Measurements from ENCODE around the gene MYRF.

MYRF gene

DNA sequence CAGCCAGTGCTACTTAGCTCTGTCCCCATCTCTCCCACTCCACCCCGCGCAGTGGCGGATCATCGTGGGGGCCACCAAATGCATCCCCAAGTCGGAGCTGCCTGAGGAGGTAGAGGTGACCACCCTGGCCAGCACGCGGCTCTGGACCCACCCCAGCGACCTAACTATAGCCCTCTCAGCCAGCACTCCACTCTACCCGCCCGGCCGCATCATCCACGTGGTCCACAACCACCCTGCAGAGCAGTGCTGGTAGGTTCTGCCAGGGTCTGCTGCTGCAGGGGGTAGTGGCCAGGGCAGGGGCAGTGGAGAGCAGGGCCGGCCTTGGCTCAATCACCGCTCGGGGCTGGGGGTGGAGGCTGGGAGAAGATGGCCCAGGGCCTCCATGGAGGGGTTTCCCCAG is 13.0 kb upstream of the MYRF start:
- DNase-seq (ENCODE audit: low read depth in 3 of 3) = no peak

DNA sequence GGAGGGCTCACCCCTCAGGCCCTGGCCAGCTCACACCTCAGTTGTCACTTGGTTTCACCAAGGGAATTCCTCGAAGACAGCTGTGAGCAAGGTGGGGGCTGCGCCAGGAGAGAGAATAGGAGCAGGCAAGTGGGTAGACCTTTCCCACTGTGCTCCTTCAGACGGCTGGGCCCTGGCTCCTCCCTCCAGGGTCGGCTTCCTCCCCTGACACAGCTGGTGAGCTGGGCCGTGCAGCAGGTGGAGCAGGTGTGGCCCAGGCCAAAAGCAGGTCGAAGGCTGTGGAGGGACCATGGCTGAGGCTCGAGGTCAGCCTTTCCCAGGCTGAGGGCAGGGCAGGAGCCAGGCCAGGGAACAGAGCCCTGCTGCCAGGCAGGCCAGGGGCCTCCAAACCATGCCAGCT is 12.5 kb upstream of the MYRF start:
- no peak for DNase-seq (ENCODE audit: low read depth in 3 of 3)

DNA sequence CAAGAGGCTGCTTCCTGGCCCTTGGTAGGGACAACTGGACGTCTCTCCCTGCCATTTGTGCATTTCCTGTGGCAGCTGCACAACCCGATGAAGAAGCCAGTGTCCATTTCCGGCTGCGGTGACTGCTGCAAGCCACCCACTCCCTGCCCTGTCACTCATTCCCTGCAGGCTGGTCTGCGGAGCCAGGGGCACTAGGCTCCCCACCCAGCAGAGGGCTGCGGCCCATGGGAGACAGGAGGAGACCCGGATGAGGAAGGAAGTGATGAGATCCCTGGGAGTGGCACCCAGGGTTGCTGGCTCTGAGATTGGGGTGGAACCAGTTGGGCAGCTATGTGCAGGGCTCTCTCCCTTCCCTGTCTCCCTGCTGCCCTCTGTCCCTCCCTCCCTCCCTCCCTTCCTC is 10.0 kb upstream of the MYRF start:
- DNase-seq (ENCODE audit: low read depth in 3 of 3) = no peak

DNA sequence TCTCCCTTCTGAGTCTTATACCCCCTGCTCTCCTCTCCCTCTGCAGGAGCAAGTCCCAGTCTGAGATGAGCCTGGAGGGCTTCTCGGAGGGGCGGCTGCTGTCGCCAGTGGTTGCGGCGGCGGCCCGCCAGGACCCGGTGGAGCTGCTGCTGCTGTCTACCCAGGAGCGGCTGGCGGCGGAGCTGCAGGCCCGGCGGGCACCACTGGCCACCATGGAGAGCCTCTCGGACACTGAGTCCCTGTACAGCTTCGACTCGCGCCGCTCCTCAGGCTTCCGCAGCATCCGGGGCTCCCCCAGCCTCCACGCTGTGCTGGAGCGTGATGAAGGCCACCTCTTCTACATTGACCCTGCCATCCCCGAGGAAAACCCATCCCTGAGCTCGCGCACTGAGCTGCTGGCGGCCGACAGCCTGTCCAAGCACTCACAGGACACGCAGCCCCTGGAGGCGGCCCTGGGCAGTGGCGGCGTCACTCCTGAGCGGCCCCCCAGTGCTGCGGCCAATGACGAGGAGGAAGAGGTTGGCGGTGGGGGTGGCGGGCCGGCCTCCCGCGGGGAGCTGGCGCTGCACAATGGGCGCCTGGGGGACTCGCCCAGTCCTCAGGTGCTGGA is 8.8 kb upstream of the MYRF start:
- DNase-seq (ENCODE audit: low read depth in 3 of 3) = no peak

DNA sequence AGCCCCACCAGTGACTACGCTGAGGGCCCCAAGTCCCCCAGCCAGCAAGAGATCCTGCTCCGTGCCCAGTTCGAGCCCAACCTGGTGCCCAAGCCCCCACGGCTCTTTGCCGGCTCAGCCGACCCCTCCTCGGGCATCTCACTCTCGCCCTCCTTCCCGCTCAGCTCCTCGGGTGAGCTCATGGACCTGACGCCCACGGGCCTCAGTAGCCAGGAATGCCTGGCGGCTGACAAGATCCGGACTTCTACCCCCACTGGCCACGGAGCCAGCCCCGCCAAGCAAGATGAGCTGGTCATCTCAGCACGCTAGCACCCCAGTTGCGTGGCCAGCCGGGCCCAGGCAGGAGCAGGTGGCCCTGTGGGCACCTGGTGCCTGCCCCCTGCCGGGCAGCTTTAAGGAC is 8.3 kb upstream of the MYRF start:
- no peak for DNase-seq (ENCODE audit: low read depth in 3 of 3)

DNA sequence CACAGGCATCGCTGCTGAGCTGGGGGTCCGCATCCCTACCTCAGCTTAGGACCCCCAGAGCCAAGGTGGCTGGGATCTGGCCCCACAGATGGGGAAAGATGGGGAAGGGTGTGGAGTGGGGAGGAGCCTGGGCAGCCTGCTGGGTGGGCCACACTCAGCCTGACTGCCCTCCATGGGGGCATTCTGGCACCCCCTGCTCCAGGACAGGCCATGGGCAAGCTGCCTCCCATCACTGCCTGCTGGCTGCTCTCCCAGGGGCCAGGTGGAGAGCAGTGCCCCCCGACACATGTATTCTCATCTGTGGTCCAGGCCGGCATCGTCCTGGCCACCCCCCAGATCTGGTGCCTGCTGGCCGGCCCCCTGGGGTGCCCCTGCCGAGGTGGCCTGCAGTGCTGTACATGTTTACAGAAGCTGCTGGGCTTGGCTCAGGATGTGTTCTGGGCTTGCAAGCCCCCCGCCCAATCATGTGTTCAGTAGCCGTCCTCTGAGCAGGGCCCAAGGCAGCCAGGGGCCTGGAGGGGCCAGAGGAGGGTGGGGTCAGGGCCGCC is 7.8 kb upstream of the MYRF start:
- no peak for DNase-seq (ENCODE audit: low read depth in 3 of 3)

DNA sequence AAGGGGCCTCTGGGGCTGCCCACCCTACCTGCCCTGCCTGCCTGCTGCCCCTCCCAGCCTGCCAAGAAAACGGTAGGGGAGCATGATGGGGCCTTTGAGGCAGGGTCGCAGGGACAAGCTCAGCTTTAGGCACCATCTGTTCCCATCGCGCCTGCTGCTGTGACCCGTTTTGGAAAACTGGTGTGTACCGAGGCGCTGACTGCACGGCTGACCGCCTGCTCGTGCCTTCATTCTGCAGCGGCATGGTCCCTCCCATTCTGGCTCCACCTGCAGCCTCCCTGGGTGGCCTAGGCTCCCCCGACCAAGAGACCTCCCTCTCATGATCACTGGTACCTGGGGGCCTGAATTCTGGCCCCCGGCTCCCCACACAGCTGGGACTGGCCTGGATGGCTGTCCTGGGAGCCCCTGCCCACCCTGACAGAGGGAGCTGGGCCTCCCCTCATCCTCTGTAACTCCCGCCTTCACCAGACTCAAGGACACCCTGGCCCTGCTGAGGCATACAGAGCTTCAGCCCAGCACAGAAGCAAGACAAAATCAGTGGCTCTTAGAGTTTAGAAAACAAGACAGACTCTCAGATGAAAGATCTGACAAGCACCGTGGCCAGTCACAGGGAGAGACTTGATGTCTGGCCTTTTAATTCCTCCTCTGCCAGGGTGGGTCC is 6.5 kb upstream of the MYRF start:
- no peak for DNase-seq (ENCODE audit: low read depth in 3 of 3)

DNA sequence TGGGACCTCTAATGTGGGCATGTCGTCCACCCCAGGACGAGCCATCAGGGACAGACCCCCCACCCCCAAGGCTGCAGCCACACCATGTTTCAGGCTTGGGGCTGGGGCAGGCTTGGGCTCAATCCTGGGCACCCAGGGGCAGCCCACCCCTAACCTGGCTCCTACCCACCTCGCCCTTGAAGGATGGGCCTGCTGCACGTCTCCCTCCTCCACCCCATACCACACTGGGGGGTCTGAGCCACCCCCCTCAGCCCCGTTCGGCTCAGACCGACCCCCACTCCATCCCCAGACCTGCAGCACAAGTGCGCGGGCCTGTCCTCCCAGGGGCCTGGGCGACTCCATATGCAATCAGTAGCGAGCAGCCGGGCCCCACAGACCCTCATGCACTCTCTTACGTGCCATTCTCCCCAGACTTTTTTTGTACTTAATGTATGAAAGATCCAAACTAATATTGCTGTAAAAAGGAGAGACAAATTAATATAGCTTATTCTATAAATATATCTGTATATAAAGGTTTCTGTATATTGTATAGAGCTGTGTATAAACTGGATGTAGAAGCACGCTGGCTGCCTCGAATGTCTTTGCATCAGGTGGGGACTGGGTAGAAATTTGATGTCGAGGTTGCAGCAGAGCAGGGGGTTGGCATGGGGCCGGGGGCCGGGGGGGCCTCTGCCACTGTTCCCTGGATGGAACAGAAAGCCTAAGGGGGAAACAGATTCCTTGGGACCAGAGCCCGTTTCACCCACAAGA is 5.8 kb upstream of the MYRF start:
- no peak for DNase-seq (ENCODE audit: low read depth in 3 of 3)

DNA sequence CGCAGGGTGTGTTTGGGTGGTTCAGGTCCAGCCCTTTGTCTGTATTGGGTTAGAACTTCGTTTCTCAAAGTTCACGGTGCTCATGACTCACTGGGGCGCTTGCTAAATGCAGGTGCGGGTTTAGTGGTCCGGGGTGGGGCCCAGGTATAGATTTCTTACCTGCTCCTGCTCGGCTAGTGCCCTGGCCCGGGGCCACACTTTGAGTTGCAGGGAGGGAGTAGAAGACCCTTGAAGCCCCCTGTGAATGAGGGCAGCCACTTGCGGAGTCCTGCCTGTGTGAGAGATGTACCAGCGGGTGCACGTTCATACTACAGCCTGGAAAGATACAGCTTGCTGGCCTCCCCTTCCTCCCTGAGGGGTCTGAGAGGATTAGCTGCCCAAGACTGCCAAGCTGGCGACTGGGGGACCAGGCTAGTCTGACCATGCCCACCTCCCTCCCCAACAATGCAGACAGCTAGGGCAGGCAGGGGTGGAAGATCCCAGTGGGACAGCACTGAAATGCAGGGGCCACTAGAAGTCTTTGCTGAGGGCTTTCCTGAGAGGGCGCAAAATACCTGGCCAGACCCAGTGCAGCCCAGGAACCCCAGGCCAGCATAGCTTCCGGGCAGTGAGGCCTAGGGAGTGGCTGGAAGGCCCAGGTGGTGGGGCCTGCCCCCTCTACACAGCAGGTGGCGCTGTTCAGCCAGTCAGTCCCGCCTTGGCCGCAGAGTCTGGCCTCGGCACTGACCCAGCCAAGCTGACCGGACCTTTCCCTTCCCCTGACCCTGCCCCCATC is 5.1 kb upstream of the MYRF start:
- DNase-seq (ENCODE audit: low read depth in 3 of 3) = no peak

DNA sequence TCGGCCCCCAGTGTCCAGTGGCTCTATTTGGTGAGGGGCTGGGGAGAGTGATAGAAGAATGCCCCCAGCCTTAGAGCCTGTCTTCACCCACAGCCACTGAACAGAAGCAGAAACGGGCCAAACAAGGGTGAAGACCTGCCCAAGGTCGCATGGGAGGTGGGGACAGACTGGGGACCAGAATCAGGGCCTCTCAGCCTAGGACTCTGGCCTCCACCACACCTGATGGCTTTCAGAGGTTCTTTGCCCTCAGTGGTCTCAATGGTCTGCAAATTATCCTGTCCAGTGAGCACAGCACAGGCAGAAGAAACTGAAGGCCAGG is 4.5 kb upstream of the MYRF start:
- DNase-seq (ENCODE audit: low read depth in 3 of 3) = no peak

DNA sequence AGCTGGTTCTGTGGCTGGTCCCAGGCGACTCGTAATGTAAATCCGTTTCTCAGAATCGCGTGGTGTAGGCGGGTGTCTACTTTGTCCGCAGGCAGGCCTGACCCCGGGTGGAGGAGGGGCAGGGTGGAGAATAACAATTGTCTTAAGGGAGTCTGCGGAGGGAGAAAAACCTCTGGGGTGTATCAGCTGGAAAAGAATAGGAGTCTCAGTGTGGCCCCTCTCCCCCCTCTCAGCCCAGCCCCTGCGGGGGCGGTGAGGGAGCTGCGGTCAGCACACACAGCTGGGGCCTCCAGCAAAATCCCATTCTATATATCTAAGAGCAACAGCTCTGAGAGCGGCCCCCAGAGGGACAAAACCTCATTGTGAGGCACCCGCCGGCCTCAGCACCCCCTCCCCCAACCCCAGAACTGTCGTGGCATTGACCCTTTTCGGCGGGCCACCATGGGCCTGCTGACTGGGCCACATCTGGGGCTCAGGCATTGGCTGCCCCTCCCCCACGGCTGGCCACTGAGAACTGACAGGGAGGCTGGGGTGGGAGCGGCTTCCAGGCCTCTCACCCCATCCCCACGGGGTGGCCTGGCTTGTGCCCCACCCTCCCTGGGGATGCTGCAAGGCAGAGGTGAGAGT is 2.7 kb upstream of the MYRF start:
- no peak for DNase-seq (ENCODE audit: low read depth in 3 of 3)

DNA sequence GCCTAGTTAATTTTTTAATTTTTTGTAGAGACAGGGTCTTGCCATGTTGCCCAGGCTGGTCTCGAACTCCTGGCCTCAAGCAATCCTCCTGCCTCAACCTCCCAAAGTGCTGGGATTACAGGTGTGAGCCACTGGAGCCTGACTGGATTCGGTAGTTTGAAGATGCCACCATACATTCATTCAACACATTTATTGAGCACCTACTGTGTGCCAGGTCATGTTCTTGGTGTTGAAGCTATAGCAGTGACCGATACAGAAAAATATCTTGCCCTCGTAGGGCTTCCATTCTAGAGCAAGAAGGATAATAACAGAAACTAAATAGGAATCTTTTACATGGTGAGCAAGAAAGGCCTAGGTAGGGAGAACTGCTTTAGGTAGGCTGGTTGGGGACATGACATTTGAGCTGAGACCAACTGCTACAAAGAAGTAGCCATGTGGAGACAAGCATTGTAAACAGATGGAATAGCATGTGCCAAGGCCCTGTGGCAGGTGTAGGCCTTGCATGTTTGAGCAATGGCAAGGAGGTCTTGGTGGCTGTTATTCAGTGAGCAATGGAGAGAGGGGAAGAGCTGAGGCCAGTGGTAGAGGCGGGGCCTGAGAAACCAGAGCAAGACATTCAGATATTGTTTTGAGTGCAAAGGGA is 1.7 kb upstream of the MYRF start:
- no peak for DNase-seq (ENCODE audit: low read depth in 3 of 3)

DNA sequence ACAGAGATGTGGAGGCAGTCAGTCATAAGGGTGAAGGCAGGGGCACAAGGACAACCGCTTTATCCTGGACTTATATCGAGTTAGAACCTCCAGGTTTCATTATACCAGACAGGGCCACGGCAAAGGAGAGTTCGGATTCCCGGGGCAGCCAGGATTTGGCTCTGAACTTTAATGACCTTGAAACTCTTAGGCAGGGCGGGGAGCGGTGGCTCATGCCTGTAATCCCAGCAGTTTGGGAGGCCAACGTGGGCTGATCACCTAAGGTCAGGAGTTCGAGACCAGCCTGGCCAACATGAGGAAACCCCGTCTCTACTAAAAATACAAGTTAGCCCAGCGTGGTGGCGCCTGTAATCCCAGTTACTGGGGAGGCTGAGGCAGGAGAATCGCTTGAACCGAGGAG is 1.1 kb upstream of the MYRF start:
- DNase-seq (ENCODE audit: low read depth in 3 of 3) = no peak

DNA sequence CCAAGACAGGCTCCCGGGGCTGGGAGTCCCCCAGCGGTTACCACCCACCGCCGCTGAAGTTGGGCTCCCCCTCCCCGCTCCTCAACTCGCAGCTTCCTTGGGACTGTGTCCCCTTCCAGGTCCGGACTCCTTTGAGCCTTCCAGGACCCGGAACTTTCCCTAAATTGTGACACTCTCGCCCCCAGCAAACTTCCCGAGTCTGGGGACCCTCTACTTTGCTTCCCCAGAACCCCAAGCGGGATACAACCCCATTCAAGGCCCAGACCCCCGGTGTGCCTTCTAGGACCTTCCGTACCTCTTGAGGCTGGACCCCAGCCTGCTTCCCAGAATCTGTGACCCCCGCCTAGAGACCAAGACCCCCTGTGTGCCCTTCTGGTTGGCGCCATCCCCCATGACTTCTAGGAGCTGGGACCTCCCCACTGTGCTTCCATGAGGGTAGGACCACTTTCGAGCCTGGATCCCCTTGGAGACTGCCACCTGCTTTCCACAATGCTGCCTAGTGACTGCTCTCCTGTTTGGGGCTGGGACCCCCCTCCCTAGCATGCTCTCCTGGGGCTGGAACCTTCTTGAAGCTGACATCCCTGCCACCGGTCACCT is 587 bp downstream of the MYRF start:
- no peak for DNase-seq (ENCODE audit: low read depth in 3 of 3)

DNA sequence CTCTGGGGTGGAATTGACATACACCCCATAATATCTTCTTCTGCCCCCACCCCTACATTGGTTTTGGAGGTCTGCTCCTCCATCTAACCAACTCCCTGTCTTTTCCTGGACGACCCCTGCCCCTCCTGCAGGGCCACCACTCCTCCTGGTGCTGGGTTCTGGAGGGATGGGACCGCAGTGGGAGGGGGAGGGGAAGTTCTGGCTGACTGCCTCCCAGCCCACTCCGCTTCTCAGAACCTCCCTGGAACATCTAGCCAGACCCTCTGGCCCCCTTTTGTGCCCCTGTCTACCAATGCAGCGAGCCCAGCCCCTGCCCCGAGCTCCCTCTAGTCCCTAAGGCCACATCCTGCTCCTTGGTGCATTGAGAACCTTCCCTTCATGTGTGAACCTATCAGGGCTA is 1.2 kb downstream of the MYRF start:
- DNase-seq (ENCODE audit: low read depth in 3 of 3) = no peak

DNA sequence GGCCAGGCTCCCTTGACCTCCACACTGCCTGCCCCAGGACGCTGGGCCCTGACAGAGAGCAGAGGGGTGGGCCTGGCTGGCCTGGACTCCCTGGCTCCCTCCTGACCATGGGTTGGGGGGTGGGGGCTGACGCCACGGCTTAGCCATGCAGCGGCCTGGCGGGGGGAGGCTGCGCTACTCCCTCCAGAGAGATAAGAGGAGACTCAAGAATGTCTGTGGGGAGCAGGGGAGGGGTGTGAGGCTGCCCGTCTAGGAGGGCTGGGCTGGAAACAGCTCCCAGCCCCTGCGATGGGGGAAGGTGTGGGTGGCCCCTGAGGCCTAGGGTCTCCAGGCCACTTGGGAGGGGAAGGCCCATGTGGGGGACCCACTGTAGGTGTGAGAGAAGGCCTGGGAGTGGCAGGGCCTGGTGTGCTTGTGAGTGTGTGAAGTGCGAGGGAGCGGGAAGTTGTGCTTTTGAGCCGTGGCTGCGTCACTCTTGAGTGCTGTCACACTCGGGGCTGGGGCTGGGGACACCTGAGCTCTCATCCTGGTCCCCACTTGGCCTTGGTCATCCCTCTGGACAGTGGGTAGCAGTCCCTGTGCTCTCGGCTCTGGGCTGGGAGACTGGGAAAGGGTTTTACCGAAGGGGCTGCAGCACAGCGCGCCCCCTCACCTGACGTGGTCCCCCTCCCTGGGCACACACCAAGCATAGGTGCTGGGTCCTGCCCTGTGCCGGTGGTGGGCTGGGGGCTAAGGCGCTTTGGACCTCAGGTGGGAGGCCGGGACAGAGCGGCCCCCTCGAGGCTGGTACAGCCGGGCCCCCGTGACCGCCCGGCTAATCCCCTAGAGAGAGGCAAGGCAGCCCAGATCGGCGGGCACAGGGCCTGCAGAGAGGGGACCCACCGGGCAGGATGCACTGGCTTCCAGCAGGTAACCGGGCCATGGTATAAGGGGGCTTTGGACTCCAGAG is 2.4 kb downstream of the MYRF start:
- DNase-seq (ENCODE audit: low read depth in 3 of 3) = no peak

DNA sequence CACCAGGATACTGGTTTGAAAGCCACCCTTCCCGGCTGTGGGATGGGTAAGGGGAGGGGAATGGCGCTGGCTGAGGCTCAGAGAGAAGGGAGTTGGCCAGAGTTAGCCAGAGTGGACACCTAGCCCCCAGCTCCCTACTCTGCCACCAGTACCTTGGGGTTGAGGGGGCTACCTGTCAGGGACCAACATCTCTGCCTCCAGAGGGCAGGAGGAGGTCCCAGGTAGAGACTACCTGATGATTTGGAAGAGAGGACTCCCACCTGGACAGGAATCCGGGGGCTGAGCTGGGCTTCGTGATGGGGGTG is 3.7 kb downstream of the MYRF start:
- no peak for DNase-seq (ENCODE audit: low read depth in 3 of 3)

DNA sequence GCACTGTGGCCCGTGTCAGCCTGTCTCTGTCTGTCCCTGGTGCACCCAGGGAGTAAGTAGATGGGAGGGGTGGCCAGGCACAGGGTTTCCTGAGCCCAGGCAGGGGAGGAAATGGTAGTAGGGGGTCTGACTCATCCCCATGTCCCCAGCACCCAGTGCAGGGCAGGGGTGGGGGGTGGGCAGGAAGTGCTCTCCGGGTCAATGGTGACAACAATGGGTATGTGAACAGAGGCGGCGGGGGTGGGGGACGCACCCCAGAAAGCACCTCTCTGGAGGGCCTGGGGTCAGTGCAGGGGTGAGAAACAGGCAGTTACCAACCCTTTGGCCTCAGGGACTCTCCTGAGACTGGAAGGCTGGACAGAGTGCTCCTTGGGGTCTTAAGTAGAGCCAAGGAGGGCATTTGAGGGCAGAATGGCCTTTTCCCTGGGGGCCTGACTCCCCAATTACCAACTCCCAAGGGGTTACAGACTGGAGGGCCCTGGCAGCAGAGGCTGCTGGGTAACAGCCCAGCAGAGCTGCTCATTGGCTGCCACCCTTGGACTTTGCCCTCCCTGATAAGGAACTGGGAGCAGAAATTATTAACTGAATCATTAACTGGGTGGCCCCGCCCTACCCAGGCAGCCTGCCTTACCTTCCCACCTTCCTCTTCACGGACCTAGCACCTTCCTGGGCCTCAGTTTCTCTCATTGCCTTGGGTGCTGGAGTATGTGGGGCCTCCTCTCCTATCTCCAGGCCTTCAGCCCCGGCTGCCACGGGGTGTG is 4.2 kb downstream of the MYRF start:
- no peak for DNase-seq (ENCODE audit: low read depth in 3 of 3)

DNA sequence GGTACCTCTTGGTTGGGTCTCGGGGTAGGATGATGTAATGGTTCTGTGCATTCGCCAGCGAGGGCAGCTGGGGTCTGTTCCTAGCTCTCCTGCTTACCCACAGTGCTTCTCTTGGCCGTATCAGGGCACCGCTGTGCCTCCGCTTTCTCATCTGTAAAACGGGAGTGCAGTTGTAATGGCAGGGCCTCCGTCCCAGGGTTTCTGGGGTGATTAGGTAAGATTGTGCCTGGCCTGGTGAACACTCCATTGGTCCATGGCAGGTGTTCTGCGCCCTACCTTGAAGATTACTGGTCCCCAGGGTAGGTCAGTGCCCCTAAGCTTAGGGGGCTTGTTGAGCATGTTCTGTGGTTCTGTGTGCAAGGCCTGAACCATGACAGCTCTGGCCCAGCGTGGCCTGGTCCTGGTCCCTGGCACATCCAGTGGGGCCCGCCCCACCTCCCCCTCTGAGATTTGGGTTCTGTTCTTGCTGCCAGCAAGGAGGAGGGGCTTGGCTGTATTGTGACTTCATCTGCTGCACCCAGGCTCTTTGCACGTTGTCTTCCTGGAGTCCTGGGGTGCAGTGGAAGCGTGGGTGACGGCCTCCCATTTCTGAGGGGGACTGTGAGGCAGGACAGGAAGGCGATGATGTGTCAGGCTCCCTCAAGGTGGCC is 4.9 kb downstream of the MYRF start:
- no peak for DNase-seq (ENCODE audit: low read depth in 3 of 3)
